ENCODE data around the gene SRGN.

Gene SRGN

DNA sequence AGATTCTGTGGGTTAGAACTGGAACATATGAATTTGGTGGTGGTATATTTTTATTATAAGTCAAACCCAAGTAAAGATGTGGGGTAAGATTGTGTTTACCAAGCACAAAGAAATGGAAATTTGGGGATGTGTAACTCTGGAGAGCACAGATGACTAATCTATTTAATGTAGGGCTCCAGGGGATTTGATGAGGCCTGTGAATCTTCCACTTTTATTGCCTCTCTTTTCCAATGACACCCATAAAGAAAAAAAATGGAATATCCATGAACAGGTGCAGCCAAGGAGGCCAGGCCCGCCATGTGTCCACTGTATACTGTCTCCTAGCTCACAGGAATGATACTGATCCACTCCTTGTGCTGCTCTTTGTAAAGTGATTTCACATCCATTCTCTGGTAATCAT lies 2.8 kb downstream of the SRGN start:
- DNase-seq (ENCODE audit: low read depth, low spot score): no peak

DNA sequence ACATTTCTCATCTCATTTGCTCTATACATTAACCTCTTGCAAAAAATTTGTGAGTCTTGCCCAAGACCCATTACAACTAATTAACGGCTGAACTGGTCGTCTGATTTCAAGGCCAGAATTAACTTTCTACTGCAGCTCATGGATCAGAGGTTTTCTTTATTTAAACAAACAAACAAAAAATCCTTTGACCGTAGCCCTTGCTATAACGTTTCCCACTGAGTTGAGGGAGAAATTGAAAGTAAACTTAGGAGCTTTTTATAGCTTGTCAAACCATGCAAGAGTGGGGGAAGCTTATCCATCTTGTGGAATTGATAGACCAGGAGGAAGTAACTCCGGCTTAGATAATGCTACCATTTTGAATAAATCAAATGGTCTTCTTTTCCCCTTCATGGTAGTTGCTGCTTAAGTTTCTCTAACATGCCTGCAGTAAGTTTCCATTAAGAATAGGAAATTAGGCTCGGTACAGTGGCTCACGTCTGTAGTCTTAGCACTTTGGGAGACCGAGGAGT lies 3.3 kb downstream of the SRGN start:
- no peak for DNase-seq (ENCODE audit: low read depth, low spot score)

DNA sequence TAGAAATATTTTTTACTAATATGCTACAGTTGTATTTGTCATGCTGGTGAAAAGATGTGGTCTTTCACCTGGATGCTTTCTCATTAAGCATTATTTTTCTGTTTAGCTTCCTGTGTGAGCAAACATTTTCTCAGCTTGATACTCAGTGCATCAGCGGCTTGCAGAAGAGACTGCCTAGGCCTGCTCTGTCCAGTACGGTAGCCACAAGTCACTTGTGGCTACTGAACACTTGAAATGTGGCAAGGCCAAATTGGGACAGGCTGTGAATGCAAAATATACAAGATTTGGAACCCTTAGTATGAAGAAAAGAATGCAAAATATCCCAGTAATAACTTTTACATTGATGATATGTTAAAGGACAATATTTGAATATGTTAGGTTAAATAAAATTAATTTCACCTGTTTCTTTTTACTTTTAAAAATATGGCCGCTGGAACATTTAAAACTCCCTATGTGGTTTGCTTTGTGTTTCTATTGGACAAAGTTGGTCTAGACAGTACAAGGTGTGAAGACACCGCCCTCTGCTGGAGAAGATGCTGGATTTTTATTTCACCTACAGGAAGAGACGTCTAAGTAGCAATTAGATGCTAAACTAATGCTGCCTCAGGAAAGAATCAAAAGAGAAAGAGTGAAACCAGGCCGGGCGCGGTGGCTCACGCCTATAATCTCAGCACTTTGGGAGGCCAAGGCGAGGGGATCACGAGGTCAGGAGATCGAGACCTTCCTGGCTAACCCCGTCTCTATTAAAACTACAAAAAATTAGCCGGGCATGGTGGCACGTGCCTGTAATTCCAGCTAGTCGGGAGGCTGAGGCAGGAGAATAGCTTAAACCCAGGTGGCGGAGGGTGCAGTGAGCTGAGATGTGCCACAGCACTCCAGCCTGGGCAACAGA lies 5.3 kb downstream of the SRGN start:
- peak; percentile 77 for DNase-seq (ENCODE audit: low read depth, low spot score)

DNA sequence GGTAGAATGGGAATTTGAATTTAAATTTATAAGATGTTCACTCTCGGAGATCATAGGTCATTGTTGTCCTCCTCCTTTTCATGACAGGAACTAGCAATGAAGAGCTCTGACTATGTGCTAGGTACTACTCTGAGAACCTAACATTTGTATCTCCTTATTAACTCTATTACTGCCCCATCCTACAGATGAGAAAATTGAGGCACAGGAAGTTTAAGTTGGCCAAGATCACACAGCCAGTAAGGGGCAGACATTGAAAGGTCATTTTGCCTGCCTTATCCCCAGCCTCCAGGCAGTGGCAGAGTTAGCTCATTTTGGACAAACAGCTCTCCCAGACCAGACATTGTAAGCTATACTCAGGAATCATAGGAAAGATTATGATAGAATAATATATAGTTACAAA lies 6.0 kb downstream of the SRGN start:
- no peak for DNase-seq (ENCODE audit: low read depth, low spot score)

DNA sequence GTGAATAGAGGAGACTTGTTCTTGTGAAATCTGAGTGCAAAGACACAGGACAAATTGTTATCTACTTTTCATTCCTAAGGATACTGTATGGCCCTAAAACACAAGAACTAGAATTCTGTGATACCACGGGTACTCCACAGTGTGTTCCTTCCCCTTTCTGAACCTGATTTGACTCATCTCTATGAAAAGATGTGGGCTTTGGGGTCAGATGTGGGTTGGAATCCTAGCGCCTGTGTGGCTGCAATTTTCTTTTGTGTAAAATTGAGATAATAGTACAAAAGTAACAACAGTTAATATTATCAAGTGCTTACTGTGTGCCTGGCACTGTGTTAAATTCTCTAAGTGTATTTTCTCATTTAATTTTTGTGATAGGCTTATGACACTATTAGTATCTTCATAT lies 8.1 kb downstream of the SRGN start:
- no peak for DNase-seq (ENCODE audit: low read depth, low spot score)

DNA sequence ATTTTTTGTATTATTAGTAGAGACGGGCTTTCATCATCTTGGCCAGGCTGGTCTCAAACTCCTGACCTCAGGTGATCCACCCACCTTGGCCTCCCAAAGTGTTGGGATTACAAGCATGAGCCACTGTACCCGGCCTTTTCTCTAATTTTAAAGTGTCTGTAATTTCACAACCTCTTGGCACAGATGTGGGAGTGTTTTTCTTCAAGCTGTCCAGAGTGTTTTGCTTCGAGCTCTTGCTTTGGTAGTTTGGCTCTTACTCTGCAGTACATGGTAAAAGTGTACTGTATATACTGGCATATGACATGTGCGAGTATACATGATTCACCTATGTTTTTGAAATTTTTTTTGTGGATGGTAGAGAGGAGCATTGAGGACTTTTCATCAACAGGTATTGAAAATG lies 9.8 kb downstream of the SRGN start:
- DNase-seq (ENCODE audit: low read depth, low spot score): no peak

DNA sequence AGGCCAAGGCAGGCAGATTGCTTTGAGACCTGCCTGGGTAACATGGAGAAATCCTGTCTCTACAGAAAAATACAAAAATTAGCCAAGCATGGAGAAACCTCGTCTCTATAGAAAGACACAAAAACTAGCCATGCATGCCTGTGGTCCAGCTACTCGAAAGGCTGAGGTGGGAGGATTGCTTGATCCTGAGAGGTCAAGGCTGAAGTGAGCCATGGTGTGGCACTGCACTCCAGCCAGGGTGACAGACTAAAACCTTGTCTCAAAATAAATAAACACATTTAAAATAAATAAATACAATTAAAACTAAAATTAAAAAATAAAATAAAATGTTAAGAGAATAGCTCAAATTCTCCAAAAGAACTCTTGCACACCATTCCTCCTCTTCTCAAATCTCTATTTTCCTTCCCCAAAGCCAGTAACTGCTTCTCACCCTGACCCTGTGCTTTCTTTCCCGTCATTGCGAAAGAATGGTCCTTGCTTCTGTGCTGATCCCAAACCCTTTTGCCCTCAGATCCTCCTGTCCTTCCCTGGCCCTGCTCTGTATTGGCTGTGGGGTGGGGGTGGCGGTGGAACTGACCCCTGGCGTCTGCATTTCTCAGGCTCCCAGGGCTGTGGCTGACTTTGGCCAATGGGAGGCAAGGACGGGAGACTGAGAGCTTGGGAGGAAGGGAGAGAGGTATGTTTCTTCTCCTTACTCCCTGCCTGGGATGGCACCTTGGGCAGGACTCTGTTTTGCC lies 12.4 kb downstream of the SRGN start:
- DNase-seq (ENCODE audit: low read depth, low spot score): no peak

DNA sequence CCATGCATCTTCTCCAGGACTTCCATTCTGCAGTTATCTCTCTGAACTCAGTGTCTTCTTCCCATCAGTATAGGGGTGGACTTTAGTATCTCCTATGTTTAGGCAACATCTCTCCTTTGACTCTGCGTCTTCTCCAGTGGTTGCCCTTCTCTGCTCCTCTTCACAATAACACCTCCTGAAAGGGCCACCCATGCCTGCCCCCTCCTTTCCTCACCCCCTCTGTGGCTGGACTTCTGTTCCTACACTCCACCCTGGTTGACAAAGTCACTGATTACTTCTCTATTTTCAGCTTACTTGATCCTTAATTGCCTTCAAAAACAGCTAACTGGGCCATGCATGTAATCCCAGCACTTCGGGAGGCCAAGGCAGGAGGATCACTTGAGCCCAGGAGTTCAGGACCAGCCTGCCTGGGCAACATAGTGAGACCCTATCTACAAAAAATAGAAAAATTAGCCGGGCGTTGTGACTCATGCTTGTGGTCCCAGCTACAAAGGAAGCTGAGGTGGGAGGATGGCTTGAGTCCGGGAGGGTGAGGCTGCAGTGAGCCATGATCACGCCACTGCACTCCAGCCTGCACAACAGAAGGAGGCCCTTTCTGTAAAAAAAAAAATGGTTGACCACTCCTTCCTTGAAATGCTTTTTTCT lies 13.7 kb downstream of the SRGN start:
- DNase-seq (ENCODE audit: low read depth, low spot score): no peak

DNA sequence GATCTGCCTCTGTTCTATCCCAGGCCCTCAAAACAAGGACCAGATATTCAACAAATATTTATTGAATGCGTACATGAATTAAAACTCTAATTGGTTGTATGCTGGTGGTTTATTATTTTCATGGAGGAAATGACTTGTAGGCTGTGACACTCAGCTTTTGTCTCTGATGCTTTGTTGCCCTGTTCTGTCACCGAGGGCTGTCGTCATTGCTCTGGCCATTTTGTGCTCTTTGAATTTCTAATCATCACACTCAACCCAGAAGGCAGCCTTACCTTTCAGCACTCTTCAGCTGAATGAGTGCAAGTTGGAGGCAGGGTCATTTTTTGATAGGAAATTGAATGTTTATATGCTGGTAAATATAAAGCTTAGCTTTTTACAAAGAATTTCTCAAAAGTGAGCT lies 14.5 kb downstream of the SRGN start:
- no peak for DNase-seq (ENCODE audit: low read depth, low spot score)

DNA sequence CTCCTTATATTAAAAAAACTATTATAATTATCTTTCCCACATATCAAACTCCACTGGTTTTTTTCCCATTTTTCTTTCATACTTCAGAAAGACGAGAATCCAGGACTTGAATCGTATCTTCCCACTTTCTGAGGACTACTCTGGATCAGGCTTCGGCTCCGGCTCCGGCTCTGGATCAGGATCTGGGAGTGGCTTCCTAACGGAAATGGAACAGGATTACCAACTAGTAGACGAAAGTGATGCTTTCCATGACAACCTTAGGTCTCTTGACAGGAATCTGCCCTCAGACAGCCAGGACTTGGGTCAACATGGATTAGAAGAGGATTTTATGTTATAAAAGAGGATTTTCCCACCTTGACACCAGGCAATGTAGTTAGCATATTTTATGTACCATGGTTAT lies 15.9 kb downstream of the SRGN start:
- DNase-seq (ENCODE audit: low read depth, low spot score): no peak

DNA sequence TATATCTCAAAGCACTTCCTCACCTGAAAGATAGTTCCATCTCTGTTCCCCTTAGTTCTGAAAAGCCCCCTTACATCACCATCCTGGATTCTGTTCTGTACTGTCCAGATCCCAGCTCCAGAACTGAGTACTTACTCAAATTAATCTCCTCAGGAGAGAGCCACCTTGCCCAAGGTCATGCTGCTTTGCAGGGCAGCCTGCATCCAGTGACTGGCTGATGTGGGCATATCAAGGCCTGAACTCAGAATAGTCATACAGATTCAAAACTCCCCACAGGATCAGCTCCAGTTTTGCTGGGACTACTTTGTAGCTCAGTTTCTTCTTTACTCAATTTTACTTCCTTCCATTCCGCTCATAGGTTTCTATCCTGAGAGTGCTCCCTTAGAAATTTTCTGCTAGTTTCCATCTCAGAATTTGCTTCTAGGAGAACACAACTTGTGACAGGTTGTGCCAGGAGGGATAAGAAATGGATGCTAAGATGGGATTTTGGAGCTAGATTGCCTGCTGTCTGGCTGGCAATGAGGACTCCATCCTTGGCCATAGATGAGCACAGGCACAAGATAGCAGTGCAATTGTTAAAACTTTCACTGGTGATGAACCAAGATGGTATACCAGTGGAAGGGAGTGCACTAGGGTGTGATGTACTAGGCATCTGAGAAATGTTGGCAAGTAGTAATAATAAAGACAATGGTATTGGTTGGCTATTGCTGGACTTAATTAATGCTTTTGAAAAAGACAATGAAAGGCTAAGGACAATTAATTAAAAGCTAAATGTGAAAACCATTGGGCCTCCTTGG lies 17.3 kb downstream of the SRGN start:
- no peak for DNase-seq (ENCODE audit: low read depth, low spot score)

DNA sequence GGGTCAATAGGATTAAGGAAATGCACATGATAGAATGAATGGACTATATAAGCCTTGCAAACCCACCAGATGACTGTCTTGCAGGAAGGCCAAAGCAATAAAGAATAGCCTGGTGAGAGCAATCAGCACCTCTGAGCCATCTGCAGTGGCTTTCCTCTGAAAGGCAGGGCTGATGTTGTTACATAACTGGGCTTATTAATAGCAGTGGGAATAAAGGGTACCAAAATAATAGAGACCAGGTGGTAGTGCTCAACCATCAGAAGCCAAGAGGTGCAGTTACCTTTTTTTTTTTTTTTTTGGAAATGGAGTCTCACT lies 19.2 kb downstream of the SRGN start:
- DNase-seq (ENCODE audit: low read depth, low spot score): no peak

DNA sequence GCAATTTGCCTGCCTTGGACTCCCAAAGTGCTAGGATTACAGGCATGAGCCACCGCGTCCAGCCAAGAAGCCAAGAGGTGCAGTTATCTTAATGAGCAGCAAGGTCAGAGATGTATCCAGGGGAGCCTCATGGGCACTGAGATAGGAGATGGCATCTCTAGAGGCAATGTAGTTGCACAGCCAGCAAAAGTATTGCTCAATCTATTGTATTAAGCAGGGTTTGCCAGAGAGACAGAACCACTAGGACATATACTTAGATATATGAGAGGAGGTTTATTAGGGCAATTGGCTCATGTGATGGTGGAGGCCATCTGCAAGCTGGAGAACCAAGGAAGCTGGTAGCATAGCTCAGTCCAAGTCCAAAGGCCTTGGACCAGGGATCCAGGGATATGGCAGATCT lies 19.8 kb downstream of the SRGN start:
- no peak for DNase-seq (ENCODE audit: low read depth, low spot score)

DNA sequence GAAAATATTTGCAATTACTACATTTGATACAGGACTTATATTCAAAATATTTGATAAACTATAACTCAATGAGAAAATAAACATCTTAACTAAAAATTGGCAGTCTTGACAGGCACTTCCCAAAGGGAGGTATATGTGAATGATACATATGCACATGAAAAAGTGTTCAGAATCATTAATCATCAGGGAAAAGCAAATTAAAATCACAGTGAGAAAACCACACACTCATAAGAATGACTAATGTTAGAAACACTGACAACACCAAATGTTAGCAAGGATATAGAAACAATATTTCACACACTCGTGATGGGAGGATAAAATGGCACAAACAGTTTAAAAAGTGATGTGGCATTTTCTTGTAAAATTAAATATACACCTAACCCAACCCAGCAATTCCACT lies 32.0 kb downstream of the SRGN start:
- DNase-seq (ENCODE audit: low read depth, low spot score): no peak

DNA sequence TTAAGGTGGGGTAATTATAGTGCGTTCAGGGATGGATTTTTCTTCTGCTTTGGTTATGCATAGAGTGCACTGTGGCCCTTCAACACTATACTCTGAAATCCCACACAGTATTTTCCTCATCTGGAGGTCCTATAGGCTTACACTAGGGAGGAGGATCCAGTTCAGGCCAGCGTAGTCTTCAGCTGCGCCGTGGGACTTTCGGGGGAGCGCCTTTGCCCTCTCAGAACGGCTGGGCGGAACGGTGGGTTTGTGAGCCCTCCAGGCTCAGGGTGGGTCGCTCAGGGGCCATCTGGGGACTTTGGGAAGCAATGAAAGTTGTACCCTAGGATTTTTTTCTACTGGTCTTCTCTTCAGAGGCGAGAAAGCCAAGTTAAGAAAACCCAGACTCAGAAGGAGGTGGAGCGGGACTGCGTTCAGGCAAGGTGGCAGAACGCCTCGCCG lies 35.4 kb downstream of the SRGN start:
- peak; percentile 70 for DNase-seq (ENCODE audit: low read depth, low spot score)

DNA sequence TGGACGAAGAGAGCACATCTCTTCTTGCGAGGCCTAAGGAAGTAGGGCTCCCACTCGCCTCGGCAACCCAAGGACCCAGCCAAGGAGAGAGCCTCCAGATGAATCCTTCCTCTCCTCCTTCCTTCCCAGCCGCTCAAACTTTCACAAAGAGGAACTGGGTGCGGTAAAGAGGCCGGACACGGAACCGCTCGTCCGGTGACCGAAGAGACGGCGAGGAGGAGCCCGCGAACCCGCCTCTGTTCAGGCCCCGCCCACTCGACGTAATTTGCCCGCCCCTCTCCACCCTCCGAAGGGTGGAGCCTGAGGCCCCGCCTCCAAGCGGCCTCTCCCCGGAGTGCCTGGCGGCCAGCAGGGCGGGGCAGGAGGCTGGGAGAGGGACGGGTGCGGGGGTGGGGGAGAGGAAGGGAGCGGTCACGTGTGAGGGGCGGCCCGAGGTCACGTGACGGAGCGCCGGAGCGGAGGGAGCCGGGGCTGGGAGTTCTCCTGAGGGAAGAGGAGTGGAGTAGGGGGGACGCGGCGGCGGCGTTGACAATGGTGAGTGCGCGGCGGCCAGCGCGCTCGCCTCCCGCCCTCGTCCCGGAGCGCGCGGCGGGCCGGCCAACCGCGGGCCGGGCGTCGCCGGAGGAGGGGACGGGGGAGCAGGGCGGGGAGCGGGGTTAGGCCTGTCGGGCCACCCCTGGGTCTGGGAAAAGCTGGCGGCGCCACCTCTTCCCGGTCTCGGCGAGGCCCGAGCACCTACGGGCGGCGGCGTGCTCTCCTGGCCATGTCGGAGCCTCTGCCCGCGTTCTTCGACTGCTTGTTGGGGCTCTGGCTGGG lies 36.1 kb downstream of the SRGN start, which contains the start of gene VPS26A:
Gene VPS26A (plus strand): TSS at position 432 of the 816 bp plus-strand sequence. CDS start 100 bp downstream, at position 532.
- peak; percentile 96 for DNase-seq (ENCODE audit: low read depth, low spot score)

DNA sequence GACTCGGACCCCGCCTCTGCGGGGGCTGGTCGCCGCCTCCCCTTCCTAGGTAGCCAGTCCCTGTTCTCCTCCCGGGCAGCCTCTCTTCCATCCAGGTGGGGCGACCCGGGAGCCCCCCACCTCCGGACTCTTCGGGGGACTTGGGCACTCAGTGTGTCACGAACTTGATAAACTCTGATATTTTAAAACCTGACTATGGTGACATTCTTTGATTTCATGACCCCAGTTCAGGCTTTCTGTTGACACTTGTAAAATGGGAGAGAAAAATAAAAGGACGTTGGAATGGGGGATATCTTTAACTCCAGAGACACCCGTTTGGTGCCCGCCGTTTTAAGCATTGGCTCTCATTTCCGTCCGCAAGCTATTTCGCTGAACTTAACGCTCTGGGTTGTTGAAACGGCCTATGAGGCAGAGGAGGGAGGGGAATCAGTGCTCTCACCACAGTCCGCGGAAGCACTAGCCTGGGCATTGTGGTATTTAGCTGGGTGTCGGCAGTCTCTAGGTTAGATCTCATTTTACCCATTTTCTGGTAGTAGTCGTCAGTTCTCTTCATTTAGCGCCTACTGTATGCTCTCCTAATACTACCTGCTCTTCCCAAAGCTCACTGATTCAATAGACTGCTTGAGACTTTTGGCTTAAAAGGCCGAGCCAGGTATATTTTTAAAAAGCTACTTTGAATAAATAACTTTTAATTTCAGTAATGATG lies 36.8 kb downstream of the SRGN start:
- DNase-seq (ENCODE audit: low read depth, low spot score): no peak

DNA sequence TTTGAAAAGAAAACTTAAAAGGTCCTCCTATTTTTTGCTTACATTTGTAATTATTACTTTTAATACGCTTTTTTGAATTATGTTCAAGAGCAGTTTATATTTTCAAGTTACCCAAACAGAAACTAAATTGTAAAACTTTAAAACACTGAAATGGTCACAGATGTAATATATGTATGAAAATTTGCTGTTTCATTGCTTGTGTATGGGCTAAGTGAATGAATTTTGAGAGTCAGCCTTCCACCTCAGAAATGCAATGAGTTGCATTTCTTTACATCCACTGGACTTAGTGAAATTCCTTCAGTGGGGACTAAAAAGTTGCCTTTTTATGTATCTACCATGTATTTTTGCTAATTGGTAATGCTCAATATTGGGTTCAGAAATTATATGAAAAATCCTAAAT lies 37.7 kb downstream of the SRGN start:
- no peak for DNase-seq (ENCODE audit: low read depth, low spot score)

DNA sequence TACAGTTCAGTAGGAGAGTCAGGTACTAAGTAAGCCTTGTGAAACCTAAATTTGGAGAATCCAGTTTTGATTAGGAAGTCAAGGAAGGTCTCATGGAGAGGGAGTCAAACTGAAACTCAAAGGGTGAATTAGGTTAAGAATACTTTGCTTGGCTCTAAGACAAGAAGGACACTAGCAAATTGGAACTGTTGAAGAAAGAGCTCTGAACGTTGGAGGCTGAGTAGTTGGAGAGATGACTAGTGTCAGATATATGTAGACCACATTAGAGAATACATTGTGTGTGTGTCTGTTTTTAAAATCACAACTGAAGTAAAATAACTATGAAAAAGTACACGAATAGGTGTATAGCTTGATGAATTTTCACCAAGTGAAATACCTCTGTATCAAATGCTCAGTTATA lies 42.3 kb downstream of the SRGN start:
- DNase-seq (ENCODE audit: low read depth, low spot score): no peak

DNA sequence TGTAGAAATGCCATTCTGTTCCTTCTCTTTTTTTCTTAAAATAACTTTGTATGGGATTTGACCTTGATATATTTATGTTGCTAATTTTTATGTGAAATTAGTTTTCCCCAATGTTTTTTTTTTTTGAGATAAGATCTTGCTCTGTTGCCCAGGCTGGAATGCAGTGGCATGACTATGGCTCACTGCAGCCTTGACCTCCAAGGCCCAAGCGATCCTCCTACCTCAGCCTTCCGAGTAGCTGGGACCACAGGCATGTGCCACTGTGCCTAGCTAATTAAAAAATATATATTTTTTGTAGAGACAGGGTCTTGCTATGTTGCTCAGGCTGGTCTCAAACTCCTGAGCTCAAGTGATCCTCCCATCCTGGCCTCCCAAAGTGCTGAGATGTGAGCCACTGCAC lies 52.1 kb downstream of the SRGN start:
- DNase-seq (ENCODE audit: low read depth, low spot score): no peak

Data from smooth muscle cell of the brain vasculature (primary cell).